Stimulated activated naive CD8-positive, alpha-beta T cell treated with anti-CD3 and anti-CD28 coated beads, Interleukin-15, amount 100 ng/mL, for 72 hours (primary cell): ENCODE measurements around the gene C10orf120.

Experiments used
- ATAC-seq: fragments of 150-1000 bp; cut with Tn5 transposase; 2 replicates; pipeline ENCODE4 v1.10.0; 2021; ENCODE audit warnings: mild to moderate bottlenecking, moderate library complexity
- DNase-seq, 2 donors: peaks; one replicate each; pipeline ENCODE4 v3.0.0; 2021 to 2022
- H3K27ac Mint-ChIP-seq, 2 donors: one replicate each; pipeline ENCODE4 v1.8.0; 2022; ENCODE audit warnings: mild to moderate bottlenecking in 2 of 2, mixed read lengths in 2 of 2, moderate library complexity in 2 of 2
- H3K27me3 Mint-ChIP-seq: one replicate; pipeline ENCODE4 v1.8.0; 2022; ENCODE audit warnings: mixed read lengths
- H3K4me1 Mint-ChIP-seq: one replicate; pipeline ENCODE4 v1.8.0; 2022; ENCODE audit warnings: mild to moderate bottlenecking, mixed read lengths
- H3K4me3 Mint-ChIP-seq, 2 donors: one replicate each; pipeline ENCODE4 v1.8.0; 2022; ENCODE audit warnings: mild to moderate bottlenecking in 2 of 2, mixed read lengths in 2 of 2, moderate library complexity in 1 of 2
- H3K9me3 Mint-ChIP-seq, 2 donors: one replicate each; pipeline ENCODE4 v1.8.0; 2022; ENCODE audit warnings: mixed read lengths in 2 of 2

The C10orf120 gene

GRCh38 chr10:122658356-122659049 lies 41.1 kb downstream of the C10orf120 start:
- ATAC-seq (no peak), DNase-seq (no peak)
- Mint-ChIP-seq H3K27me3 (peaks cover 37% of the 10 kb centered on the region), H3K9me3 (no peaks in the 10 kb centered on the region), H3K4me3 (no peak overlapping the region), H3K27ac (no peak overlapping the region), H3K4me1 (no peaks in the 10 kb centered on the region)

DNA sequence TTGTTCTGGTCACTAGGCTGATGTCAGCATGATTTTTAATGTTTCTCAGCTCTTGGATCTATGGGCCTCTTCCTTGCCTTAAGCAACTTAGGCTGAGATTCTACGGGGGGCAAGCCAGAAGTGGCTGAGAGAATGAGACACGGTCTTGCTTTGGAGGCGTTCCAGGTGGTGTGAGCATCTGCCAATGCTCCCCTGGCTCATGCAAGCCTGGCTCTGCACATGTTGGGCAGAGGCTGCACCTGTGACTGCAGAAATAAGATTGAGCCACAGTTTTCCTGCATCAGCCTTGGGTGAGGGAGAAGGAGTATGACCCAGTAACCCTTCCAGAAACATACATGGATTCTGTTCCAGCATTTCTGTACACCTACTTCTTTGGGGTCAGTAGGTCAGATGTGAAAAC lies 41.9 kb downstream of the C10orf120 start:
- H3K9me3 Mint-ChIP-seq = no peaks in the 10 kb centered on the region
- ATAC-seq (no peak), DNase-seq (no peak)
- H3K27ac Mint-ChIP-seq = no peak overlapping the region
- H3K4me1 Mint-ChIP-seq = no peaks in the 10 kb centered on the region
- peaks cover 37% of the 10 kb centered on the region for H3K27me3 Mint-ChIP-seq
- no peak overlapping the region for H3K4me3 Mint-ChIP-seq

GRCh38 chr10:122657255-122657654 lies 42.4 kb downstream of the C10orf120 start:
- Mint-ChIP-seq H3K27me3 (peaks cover 37% of the 10 kb centered on the region), H3K9me3 (no peaks in the 10 kb centered on the region), H3K4me1 (no peaks in the 10 kb centered on the region), H3K27ac (no peak overlapping the region), H3K4me3 (no peak overlapping the region)
- ATAC-seq (no peak), DNase-seq (no peak)

DNA sequence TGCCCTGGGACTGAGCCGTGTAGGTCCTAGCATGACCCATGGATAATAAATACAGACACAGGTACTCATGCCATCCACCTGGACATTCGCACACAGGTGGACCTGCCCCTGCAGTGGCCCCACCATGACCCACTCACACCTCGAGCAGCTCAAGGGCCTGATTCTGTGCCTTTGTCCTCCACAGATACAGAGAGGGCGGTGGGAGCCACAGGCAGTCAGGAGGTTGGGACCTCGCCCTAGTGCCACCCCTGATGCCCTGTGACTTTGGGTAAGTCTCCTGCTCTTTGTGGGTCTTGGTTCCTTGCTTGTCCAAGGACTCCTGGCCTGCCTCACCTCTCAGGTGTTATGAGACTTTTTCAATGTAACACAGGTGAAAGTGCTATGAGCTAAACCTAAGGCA lies 42.9 kb downstream of the C10orf120 start:
- Mint-ChIP-seq H3K9me3 (no peaks in the 10 kb centered on the region), H3K27me3 (peaks cover 40% of the 10 kb centered on the region), H3K27ac (no peak overlapping the region), H3K4me3 (no peak overlapping the region), H3K4me1 (no peaks in the 10 kb centered on the region)
- no peak for DNase-seq
- ATAC-seq = no peak

DNA sequence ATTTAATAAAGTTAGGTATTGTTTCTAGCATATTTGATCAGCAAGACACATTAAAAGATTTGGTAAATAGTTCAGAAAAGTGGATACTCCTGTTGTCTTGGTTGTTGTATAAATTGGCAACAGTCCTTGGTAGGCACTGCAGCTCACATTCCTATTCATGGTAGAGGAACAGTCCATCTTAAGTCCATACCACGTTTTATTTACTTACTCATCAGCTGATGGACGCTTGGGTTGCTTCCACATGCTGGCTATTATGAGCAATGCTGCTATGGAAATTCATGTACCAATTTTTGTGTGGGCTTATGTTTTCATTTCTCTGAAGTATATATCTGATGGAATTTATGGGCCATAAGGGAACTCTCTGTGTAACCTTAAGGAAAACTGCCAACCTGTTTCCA lies 43.3 kb downstream of the C10orf120 start:
- peaks cover 44% of the 10 kb centered on the region for H3K27me3 Mint-ChIP-seq
- DNase-seq = no peak
- ATAC-seq = no peak
- H3K4me1 Mint-ChIP-seq = no peaks in the 10 kb centered on the region
- H3K9me3 Mint-ChIP-seq = no peaks in the 10 kb centered on the region
- H3K4me3 Mint-ChIP-seq = no peak overlapping the region
- no peak overlapping the region for H3K27ac Mint-ChIP-seq

GRCh38 chr10:122655524-122656307 lies 43.9 kb downstream of the C10orf120 start:
- Mint-ChIP-seq H3K9me3 (no peaks in the 10 kb centered on the region), H3K4me1 (no peaks in the 10 kb centered on the region), H3K27me3 (peaks cover 47% of the 10 kb centered on the region), H3K4me3 (no peak overlapping the region), H3K27ac (no peak overlapping the region)
- no peak for DNase-seq
- no peak for ATAC-seq

- no peak overlapping the region for H3K27ac Mint-ChIP-seq
- H3K4me3 Mint-ChIP-seq = no peak overlapping the region
- peaks cover 75% of the 10 kb centered on the region for H3K27me3 Mint-ChIP-seq
- H3K4me1 Mint-ChIP-seq = no peaks in the 10 kb centered on the region
- DNase-seq (no peak), ATAC-seq (no peak)
- H3K9me3 Mint-ChIP-seq = no peaks in the 10 kb centered on the region
Observed at GRCh38 chr10:122650331-122650730, 49.3 kb downstream of the C10orf120 start.

DNA sequence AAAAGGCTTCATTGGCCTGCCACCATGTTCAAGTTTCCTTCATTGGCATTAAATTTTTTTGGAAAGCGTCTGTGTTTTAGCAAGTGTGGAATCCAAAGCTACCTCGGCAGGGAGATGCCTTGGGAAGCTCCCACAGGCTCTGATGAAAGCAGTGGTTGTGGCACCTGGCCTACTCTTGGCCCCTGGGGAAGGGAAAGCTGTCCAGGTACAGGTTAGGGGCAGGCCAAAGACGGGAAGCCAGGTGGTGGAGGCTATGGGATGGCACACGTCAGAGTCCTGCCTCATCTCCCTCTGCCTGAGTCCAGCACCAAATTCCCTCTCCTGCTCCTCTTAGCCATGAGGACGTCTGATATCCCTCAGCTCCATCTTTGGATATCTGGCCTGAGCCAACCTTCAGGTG lies 49.7 kb downstream of the C10orf120 start:
- no peaks in the 10 kb centered on the region for H3K4me1 Mint-ChIP-seq
- no peak overlapping the region for H3K27ac Mint-ChIP-seq
- no peak overlapping the region for H3K4me3 Mint-ChIP-seq
- DNase-seq (no peak), ATAC-seq (no peak)
- H3K27me3 Mint-ChIP-seq = peaks cover 75% of the 10 kb centered on the region
- no peaks in the 10 kb centered on the region for H3K9me3 Mint-ChIP-seq

DNA sequence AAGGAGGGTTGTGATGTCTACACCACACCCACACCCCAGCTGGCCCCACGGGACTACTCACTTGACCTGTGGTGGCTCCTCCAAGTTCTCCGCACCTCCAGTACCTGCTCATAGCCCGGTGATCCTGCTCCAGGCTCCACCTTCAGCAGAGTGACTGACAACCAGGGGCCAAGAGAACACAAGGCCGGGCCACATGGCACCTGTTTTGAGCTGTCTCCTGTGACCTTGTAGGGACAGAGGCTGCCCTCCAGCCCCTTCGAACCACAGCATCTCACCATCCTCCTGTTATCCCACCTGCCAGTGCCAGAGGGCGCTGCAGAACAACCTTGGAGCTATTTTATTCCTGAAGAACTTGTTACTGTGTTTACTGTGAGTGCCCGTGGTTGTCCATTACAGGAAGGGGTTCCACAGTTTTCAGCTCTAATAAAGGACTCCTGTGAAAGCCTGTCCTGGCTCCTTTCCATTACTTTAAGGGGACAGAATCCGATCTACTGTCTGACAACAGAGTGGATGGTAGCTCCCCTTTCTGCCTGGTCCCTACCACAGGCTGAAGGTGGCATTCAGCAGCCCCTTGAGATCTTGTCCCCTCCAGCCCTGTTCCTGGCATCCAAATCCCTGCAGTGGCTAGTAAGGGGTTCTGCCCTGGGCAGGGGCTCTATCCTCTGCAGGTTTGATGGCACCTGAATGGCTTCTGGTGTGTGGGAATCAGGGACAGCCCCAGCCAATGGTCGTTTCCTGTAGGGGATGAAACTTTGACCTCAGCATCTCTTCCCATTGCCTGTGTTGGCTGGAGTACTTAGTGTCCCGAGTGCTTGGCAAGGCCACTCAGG lies 50.8 kb downstream of the C10orf120 start:
- Mint-ChIP-seq H3K27me3 (peaks cover 79% of the 10 kb centered on the region), H3K4me1 (no peaks in the 10 kb centered on the region), H3K27ac (no peak overlapping the region), H3K9me3 (no peaks in the 10 kb centered on the region), H3K4me3 (no peak overlapping the region)
- ATAC-seq (peak; percentile 44), DNase-seq (peak; percentile 19 to 39)
